8988T (cell line): ENCODE data around the gene STK32C.
"Not testable (repeated sequence)": the region's sequence is repeated elsewhere in the genome, so short reads cannot be mapped to it uniquely, and the experiment has no call there.

Experiments used
- DNase-seq: peaks from one replicate; pipeline ENCODE4 v3.0.0; 2011

Gene STK32C

GRCh38 chr10:132279873-132280645 is 27.7 kb downstream of the STK32C start:
- DNase-seq = no peak

DNA sequence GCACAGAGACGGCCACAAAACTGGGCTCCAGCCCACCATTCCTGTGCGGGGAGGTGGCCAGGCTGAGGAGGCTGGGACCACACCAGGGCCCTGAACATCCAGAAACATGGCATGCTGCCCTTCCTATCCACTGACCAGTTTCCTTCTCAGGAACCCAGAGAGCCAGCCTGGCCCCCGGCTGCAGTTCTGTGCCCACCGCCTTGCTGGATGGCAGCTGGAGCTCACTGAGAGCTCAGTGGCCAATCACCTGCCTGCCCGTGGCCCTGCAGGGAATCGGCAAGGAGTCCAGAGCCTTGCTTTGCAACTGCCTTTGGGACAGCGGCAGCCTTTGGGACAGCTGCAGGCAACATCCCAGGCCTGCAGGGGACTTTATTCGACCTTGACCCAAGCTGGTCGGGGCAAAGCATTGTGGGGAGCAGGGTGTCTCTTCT is 30.4 kb downstream of the STK32C start:
- DNase-seq = no peak

DNA sequence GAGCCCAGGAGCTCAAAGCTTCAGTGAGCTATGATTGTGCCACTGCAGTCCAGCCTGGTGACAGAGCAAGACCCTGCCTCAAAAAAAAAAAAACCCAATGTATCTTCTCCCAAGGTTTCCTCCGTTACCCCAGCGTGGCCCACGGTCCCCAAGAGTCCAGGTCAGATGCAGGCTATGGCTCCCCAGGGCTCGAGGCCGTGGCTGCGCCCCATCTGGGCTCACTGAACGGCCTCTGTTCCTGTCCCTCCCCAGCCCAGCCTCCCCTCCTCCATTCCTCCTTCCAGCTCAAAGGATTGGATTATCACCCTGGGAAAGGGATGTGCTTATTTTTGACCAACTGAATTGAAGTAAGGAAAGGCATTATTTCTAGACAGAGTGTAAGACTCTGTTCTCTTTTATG is 31.0 kb downstream of the STK32C start:
- DNase-seq = no peak

DNA sequence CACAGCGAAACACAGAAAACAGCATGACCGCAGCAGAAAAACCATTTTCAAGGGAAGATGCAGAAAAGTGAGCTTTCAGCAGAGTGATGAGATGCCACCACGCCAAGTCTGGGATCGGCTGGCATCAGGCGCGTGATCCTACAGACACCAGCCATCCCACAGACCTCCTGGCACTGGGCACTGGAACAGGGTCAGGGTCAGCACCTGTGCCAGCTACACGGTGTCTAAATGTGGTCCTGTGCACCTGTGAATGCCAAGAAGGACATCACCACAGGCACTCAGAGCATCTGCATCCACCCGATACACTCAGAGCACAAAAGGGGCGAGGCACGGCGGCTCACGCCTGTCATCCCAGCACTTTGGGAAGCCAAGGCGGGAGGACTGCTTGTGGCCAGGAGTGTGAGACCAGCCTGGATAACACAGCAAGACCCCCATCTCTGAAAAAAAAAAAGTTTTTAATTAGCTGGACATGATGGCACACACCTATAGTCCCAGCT is 31.5 kb downstream of the STK32C start:
- no peak for DNase-seq

DNA sequence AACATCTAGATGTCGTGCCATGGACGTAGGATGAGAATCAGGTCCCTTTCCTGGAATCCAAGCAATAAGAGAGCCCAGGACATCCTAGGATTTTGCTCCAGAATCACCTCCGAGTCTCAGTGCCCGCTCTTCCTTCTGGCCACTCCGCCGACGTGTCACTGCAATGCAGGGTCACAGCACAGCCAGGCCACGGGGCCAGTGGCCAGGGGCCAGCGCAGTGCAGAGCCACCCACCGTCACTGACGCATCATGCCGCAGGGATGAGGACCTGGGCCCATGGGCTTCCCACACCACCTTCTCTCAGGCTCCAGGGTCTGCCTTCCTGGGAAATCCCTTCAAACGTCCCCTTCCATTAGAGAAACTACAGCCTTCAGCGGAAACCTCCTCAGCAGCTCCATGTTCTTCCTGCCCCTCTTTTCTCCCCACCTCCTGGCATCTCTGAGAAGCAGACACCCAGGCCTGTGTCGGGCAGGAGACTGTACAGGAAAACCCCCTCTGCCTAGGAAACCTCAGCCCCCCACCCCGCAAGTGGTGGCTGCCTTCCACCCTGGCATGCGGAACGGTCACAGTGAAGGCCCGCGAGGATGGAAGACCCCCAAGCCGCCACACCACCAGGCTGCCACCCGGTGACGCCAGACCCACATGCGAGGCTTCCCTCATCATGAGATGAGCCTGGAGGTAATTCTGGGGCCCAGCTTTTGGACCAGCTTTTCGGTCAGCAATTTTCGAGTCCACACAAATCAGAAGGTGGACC is 32.1 kb downstream of the STK32C start:
- DNase-seq = no peak

GRCh38 chr10:132274986-132275385 is 32.8 kb downstream of the STK32C start:
- DNase-seq = no peak

GRCh38 chr10:132274581-132274980 is 33.2 kb downstream of the STK32C start:
- no peak for DNase-seq

DNA sequence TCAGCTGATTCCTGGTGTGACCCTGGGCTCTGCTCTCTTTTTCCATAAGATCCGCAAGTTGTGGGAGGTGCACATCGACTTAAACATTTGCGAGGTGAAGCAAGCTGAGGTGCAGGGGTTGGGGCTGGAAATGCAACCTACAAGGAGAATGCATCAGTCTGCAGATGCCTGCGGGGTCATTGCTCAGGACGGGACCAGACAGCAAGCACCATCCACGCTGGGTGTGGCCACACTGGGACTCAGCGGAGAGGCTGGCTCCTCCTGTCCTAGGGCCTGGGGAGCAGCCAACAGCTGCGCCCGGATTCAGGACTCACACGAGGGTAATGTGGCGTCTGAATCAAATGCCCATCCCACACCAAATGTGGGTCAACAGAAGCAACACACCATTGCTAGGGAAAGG is 33.8 kb downstream of the STK32C start:
- no peak for DNase-seq

- no peak for DNase-seq
Observed at GRCh38 chr10:132273304-132273944, 34.3 kb downstream of the STK32C start.

GRCh38 chr10:132272231-132272971 is 35.3 kb downstream of the STK32C start:
- DNase-seq = no peak

DNA sequence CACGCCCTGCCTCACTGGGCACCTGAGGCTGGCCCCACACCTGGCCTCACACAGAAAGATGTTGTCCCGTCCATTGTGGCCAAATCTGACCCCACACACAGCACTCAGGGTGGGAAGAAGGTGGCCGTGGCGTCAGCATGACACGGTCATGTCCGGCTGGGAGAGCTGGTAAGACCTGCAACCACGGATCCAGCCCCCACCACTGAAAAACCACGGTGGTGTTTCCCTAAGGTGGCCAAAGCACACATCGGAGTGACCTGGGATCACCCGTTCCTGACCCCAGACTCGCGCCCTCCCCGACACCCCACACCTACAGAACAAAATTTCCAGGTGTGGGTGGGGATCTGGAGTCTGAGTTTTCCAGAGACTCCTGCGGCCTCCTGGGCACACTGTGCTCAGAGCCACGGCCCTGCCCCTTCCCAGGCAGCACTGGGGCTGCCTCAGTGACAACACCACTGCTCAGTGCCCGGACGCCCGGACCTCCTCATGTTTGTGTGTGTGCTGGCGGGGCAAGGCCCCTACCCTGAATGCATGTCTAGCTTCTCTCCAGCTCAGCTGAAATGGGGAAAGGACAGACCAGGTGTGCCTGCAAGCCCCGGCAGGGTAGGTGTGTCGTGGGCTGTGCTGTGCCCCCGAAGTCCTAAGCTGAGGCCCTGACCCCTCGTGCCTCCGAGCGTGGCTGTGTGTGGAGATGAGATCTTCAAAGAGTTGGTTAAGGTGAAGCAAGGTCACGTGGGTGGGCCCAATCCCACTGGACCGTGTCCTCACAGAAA is 36.1 kb downstream of the STK32C start:
- no peak for DNase-seq

- no peak for DNase-seq
Observed at GRCh38 chr10:132270721-132271457, 36.9 kb downstream of the STK32C start.

GRCh38 chr10:132270256-132270655 is 37.5 kb downstream of the STK32C start:
- DNase-seq = no peak

- DNase-seq = no peak
Observed at GRCh38 chr10:132269266-132270230, 38.2 kb downstream of the STK32C start.

DNA sequence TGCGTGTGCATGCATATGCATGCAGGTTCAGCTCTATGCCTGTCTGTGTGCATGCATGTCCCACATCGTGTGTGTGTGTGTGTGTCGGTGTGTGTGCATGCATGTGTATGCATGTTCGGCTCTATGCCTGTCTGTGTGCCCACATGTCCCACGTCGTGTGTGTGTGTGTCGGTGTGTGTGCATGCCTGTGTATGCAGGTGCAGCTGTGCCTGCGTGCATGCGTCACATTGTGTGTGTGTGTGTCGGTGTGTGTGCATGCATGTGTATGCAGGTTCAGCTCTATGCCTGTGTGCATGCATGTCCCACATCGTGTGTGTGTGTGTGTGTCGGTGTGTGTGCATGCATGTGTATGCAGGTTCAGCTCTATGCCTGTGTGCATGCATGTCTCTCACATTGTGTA is 39.8 kb downstream of the STK32C start:
- DNase-seq = not testable (repeated sequence)

GRCh38 chr10:132266594-132267161 is 41.1 kb downstream of the STK32C start:
- DNase-seq = no peak

GRCh38 chr10:132265890-132266496 is 41.8 kb downstream of the STK32C start:
- no peak for DNase-seq

DNA sequence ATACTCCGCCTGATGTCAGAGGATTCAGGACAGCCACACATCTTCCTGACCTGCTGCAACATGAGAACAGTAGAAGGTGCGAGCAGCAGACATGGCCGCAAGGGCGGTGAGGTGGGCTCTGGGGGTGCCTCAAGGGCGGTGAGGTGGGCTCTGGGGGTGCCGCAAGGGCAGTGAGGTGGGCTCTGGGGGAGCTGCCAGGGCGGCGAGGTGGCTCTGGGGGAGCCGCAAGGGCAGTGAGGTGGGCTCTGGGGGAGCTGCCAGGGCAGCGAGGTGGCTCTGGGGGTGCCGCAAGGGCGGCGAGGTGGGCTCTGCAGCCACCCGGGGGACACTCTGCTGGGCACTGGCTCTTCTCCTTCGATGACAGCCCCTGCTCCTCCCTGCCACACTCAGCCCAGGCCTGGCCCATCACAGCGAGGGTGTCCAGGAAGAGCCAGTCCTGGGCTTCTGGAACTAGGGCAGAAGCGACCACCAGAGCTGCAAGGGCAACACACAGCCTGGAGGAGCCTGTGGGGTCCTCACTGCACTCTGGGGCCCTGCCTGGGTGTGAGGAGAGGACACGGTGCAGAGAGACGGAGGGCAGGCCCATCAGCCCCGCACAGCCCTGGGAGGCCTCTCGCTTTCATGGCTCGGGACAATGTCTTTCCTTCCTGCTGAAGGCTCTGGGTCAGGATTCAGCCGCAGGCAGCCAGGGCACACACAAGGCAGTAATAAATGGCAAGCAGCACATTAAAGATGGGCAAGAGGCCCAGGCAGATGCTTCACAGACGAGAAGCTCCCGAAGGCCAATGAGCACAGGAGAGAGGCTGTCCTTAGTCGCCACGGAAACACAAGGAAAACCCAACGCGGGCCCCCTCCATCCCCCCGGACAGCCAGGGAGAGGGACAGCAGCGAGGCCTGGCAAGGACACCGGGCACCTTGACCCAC is 42.5 kb downstream of the STK32C start:
- no peak for DNase-seq
